RPMI7951 (cell line): ENCODE data around the gene ITGB3BP. TPM values are rescaled to one million over a fixed set of nuclear protein-coding genes. Genes with fewer than 3 reads are reported as not detected.
A peak's percentile ranks its signal among the peaks of the same experiment; 100 is the strongest.
"Not testable (repeated sequence)": the region's sequence is repeated elsewhere in the genome, so short reads cannot be mapped to it uniquely, and the experiment has no call there.

ENCODE experiments used
- DNase-seq: peaks from one replicate; pipeline ENCODE4 v3.0.0-alpha.2; 2012; ENCODE audit warnings: low read depth
- total RNA-seq: library from RNA; depleted of rRNA; stranded (reverse); fragments of >200 nt; shearing (Covaris generic); gene quantifications from 2 replicates; pipeline ENCODE4 v1.2.3, GENCODE V29; 2014

ITGB3BP gene
- total RNA-seq, 1 experiment from 2014 or later = 101 TPM

DNA sequence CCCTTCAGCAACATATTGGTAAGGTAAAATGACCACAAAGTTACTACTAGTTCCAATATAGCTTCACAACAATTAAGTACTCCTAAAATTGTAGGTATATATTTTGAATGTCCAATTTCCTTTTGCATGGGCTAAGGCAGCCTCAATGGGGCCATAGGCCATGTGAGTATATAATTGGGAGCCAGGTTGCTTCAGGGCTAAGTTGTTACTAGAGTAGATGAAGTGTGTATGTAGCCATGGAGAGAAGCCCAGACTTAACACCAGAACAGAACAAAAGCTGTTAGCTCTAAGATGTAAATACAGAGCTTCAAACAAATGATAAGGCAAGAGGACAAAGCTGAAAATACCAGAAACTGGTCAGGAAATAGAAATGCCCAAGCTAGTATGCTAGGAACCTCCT lies 16.2 kb downstream of the ITGB3BP start:
- DNase-seq = no peak

GRCh38 chr1:63501256-63501655 lies 21.8 kb downstream of the ITGB3BP start:
- DNase-seq = no peak

DNA sequence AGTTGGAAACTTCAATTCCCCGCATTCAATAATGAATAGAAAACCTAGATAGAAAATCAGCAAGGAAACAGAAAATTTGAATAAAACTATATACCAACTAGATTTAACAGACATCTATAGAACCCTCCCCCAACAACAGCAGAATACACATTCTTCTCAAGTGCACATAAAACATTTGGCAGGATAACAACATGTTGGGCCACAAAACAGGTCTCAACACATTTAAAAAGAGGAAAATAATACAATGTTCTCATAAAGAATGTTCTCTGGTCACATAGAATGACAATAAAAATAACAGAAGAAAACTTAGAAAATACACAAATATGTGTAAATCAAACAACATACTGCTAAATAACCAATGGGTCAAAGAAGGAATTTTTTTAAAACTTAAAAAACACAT lies 24.9 kb downstream of the ITGB3BP start:
- DNase-seq = no peak

DNA sequence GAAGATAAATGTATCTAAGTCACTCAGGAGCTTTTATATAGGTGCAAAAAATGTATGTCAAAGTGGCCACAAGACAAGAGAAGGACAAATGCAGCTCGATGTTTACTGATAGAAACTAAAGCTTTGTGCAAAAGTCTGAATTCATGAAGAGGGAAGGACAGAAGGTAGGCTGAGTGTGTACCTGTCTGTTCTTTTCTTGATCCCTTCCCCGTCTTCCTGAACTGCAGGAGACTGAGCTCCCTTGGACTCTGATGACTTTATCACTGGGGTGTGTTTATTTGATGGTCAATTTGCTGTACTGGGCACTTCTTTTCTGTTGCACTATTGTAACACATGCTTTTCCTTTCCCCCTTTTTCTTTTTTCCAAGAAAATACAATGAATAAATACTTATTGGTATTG lies 25.4 kb downstream of the ITGB3BP start:
- no peak for DNase-seq

GRCh38 chr1:63487336-63488065 lies 35.5 kb downstream of the ITGB3BP start:
- no peak for DNase-seq

DNA sequence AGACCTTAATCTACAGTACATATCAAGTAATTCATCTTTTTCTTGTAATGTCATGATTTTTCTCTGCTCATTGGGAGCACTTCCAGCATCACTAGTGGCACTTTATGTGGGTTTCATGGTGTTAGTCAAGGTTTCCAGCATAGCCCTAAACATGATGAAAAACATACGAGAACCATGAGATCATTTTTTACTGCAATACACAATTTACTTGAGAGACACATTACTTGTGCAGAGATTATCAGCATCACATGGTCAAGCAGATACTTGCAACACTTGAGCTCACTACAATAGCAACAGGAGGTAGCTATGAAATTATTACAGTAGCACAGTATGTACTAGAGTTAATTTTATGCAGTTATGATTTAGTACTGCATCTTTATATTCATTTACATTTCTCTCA lies 36.4 kb downstream of the ITGB3BP start:
- DNase-seq = no peak

DNA sequence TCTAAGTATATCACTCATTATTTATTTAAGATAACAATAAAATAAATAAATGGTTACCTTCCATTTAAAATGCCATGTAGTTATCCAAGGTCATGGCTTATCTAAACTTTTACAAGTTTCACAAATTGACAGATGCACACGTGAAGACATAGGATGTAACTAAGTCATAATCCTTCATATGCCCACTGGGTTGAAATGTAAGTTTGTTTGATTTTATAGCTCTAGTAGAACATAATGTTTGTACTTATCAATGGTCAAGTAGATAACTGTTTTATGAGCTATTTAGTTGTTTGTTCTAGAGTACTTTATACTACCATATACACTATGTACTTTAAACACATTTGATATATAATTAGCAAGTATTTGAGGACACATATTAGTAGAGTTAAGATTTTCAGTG lies 43.0 kb downstream of the ITGB3BP start:
- no peak for DNase-seq

DNA sequence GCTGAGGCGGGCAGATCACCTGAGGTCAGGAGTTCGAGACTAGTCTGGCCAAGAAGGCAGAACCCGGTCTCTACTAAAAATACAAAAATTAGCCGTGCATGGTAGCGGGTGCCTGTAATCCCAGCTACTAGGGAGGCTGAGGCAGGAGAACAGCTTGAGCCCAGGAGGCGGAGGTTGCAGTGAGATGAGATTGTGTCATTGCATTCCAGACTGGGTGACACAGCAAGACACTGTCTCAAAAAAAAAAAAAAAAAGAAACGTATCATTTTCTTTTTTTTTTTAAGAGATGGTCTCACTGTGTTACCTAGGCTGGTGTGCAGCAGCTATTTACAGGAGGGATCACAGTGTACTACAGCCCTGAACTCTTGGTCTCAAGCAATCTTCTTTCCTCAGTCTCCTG lies 47.3 kb downstream of the ITGB3BP start:
- no peak for DNase-seq

GRCh38 chr1:63468683-63469082 lies 54.3 kb downstream of the ITGB3BP start:
- not testable (repeated sequence) for DNase-seq

GRCh38 chr1:63466759-63467158 lies 56.3 kb downstream of the ITGB3BP start:
- DNase-seq = no peak

DNA sequence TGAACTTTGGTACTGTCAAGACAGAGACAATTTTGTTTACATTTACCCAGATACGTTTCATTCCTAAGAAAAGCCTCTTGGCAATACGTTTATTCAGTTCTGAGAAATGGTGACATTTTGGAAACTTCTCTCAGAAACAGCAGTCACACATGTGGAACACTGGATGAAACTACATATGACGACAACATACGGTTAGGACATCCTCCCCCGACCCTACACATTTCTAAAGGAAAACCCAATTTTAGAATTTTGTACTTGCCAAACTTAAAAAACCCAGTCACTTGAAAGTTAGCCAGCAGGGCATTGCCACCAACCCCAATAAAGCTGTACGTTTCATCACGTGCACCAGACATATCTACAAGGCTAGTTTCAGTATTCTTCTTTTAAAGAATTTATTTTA lies 56.8 kb downstream of the ITGB3BP start:
- DNase-seq = no peak

GRCh38 chr1:63463248-63463647 lies 59.8 kb downstream of the ITGB3BP start:
- DNase-seq = no peak

GRCh38 chr1:63461661-63462230 lies 61.3 kb downstream of the ITGB3BP start:
- DNase-seq = no peak

- no peak for DNase-seq
Measured at GRCh38 chr1:63458750-63459149, 64.3 kb downstream of the ITGB3BP start.

DNA sequence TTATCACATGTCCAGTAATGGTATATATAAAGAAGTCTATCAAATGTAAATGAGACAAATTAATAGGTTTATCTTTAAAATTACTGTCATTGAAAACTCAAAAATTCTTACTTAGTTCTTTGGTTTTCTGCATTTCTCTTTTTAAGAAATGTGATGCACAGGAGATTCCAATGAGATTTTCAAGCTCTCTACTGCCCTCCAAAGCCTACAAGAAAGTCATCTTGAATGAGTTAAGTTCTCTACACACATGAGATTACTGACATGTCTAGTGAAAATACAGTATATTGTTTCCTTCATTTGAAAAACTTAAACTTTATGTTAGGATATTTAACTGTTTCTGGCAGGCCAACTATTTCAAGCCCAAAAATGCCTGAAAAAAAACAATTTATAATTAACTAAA lies 68.8 kb downstream of the ITGB3BP start:
- DNase-seq = peak; percentile 21

- DNase-seq = no peak
Measured at GRCh38 chr1:63453232-63453631, 69.8 kb downstream of the ITGB3BP start.

- no peak for DNase-seq
Measured at GRCh38 chr1:63450416-63450815, 72.6 kb downstream of the ITGB3BP start.

GRCh38 chr1:63448731-63449246 lies 74.2 kb downstream of the ITGB3BP start:
- no peak for DNase-seq

DNA sequence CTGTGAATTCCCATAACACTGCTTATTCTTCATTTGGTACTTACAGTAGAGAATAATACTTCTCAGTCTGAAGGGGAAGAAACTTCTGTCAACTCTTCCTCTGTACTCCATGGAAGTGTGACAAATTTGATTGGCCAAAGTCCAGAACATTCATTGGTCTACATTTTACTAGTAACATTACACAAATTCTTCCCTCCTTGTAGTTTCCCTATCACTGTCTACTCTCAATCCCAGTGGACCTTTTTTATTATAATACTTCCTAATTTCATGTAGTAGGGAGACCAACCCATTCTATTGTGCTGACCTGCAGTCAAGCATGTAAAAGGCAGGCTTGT lies 80.9 kb downstream of the ITGB3BP start:
- peak; percentile 27 for DNase-seq

DNA sequence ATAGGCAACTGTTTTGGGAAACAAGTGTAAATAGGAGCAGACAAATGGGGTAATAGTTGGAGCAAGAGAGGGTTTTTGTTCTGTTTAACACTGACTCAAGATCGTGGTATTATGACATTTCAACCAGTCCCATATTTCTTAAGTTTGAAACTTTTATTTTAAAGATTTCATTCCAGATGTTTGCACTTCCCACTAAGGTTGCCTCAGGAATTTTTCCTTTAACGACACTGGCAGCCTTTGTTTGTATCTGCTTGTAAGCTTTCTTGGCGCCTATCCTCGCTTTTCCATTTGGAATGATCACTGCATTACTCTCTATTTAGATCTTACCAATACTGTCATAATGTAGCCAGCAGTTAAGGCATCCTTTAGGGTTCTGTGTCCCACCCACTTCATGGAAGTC lies 87.9 kb downstream of the ITGB3BP start:
- peak; percentile 20 for DNase-seq

DNA sequence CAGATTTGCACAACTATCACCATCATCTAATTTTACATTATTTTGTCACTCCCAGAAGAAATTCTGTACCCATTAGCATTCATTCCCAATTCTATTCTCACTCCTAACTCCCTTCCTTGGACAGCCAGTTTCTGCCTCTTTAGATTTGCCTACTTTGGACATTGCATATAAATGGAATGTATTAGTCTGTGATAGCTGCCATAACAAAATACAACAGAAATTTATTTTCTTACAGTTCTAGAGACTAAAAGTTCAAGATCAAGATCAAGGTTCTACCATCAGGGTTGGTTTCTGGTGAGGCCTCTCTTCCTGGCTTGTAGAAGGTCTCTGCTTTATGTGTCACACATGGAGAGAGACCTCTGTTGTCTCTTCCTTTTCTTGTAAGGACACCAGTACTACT lies 93.7 kb downstream of the ITGB3BP start:
- no peak for DNase-seq

DNA sequence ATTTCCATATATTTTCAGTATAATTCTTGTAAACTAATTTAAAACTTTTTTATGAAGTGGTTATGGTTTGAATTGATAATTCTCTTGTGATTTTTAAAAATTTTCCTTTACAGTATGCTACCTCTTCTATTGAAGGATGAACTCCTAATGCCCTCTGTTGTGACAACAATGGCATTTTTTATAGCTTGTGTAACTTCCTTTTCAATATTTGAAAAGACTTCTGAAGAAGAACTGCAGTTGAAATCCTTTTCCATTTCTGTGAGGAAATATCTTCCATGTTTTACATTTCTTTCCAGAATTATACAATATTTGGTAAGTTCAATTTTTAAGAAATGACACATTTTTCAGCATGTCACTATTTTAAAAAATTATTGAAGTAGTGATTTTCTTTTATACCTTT lies 94.2 kb downstream of the ITGB3BP start:
- DNase-seq = no peak

DNA sequence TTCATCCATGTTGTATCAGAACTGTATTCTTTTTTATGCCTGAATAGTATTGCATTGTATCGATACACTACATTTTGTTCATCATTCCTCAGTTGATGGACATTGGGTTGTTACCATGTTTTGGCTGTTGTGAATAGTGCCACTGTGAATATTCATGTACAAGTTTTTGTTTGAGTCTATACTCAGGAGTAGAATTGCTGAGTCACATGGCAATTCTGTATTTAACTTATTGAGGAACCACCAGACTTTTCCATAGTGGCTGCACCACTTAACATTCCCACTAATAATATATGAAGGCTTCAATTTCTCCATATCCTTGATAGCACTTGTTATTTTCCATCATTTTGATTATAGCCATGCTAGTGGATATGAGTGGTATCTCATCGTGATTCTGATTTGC lies 99.4 kb downstream of the ITGB3BP start:
- DNase-seq = no peak

- not testable (repeated sequence) for DNase-seq
Measured at GRCh38 chr1:63420746-63421145, 102.3 kb downstream of the ITGB3BP start.
